Measurements from ENCODE around the gene GULP1. TPM values are rescaled to one million over a fixed set of nuclear protein-coding genes. Genes with fewer than 3 reads are reported as not detected.

The GULP1 gene
- total and polyA plus RNA-seq, 10 of the 15 experiments (the other 5 are each of a cell fraction or from before 2014, with no cell fraction given), result 0.02 to 1.3 (median 0.15) TPM; not detected in 5

DNA sequence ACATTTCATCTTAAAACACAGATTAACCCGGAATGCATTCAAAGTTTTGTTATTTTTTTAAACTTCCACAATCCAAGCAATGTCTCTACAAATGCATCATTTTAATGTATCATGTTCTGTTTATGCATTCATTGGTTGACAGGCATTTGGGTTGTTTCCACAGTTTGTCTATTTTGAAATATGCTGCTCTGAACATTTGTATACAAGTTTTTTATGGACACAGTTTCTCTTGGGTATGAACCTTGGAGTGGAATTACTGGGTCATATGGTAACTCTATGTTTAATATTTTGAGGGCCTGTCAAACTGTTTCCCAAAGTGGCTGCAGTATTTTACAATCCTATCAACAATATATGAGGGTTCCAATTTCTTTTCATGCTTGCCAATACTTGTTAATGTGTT, 57.3 kb downstream of the GULP1 start:
- Histone ChIP-seq H3K9me3 (replicated peaks; ENCODE audit: control insufficient read depth, insufficient read depth, low read length) (no peaks in the 10 kb centered on the region), H3K36me3 (ENCODE audit: control insufficient read depth in 2 of 2, insufficient read depth in 2 of 2, low read length in 1 of 2) (no peaks in the 10 kb centered on the region), H3K79me2 (ENCODE audit: control insufficient read depth, insufficient read depth, low read length) (no peaks in the 10 kb centered on the region), H3K4me3 (no peak overlapping the region), H3K9ac (ENCODE audit: control insufficient read depth, insufficient read depth, low read length) (no peak overlapping the region), H2AFZ (ENCODE audit: control insufficient read depth, low read depth, low read length) (no peak overlapping the region), H4K20me1 (ENCODE audit: control insufficient read depth, insufficient read depth) (no peaks in the 10 kb centered on the region), H3K4me2 (ENCODE audit: control insufficient read depth, insufficient read depth) (no peak overlapping the region), H3K27ac (ENCODE audit: control insufficient read depth, insufficient read depth) (no peak overlapping the region), H3K27me3 (replicated peaks in 1 of 2; ENCODE audit: control insufficient read depth in 2 of 2, insufficient read depth in 2 of 2, low read length in 1 of 2) (no peaks in the 10 kb centered on the region), H3K4me1 (ENCODE audit: control insufficient read depth, insufficient read depth, low read length) (no peaks in the 10 kb centered on the region)
- WGBS (ENCODE audit: insufficient coverage, insufficient replicate concordance, low lambda C conversion rate, missing lambda C conversion rate), result 0% methylated on average over 1 of the region's 1 CpG
- POLR2A ChIA-PET, result no interaction called here
- SMC1A ChIA-PET (ENCODE audit: uncharacterized antibody, unreplicated experiment), result no interaction called here
- FAIRE-seq, result no peak
- no peak for ATAC-seq
- RAD21 ChIA-PET (ENCODE audit: unreplicated experiment), result no interaction called here
- no peak for DNase-seq (ENCODE audit: low read depth, low spot score)
- CTCF ChIA-PET, result interaction anchor here (0.6 kb wide), 1 partner anchor 20 kb away, joined by 4 read pairs; no protein-coding TSS in a partner anchor
- no TSS peak for BruUV-seq (replicated peaks)
- no peak for TF ChIP-seq CEBPB (IDR thresholded peaks at IDR 0.05; ENCODE audit: borderline replicate concordance in 1 of 2, low read depth in 2 of 2, low read length in 2 of 2)
- TF ChIP-seq SUZ12 (IDR thresholded peaks at IDR 0.05; ENCODE audit: unreplicated experiment), result no peak
- TF ChIP-seq CREM (IDR thresholded peaks at IDR 0.05; ENCODE audit: low read depth), result no peak
- TF ChIP-seq SMAD5 (IDR thresholded peaks at IDR 0.05; ENCODE audit: low read depth), result no peak
- no peak for TF ChIP-seq EED (IDR thresholded peaks at IDR 0.05; ENCODE audit: low read depth)
- no peak for TF ChIP-seq PAX5 (IDR thresholded peaks at IDR 0.05; ENCODE audit: borderline replicate concordance, low read depth, low read length)
- TF ChIP-seq KLF5 (IDR thresholded peaks at IDR 0.05; ENCODE audit: partially characterized antibody), result no peak
- TF ChIP-seq, protein P1, sequence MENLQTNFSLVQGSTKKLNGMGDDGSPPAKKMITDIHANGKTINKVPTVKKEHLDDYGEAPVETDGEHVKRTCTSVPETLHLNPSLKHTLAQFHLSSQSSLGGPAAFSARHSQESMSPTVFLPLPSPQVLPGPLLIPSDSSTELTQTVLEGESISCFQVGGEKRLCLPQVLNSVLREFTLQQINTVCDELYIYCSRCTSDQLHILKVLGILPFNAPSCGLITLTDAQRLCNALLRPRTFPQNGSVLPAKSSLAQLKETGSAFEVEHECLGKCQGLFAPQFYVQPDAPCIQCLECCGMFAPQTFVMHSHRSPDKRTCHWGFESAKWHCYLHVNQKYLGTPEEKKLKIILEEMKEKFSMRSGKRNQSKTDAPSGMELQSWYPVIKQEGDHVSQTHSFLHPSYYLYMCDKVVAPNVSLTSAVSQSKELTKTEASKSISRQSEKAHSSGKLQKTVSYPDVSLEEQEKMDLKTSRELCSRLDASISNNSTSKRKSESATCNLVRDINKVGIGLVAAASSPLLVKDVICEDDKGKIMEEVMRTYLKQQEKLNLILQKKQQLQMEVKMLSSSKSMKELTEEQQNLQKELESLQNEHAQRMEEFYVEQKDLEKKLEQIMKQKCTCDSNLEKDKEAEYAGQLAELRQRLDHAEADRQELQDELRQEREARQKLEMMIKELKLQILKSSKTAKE (IDR thresholded peaks at IDR 0.05; ENCODE audit: low read depth, poor library complexity, severe bottlenecking), result no peak
- no peak for TF ChIP-seq EGR1 (IDR thresholded peaks at IDR 0.05; ENCODE audit: borderline replicate concordance in 1 of 2, low read depth in 2 of 2, low read length in 2 of 2)
- no peak for TF ChIP-seq RBBP5 (conservative IDR thresholded peaks at IDR 0.05)
- no peak for TF ChIP-seq STAT1 (conservative IDR thresholded peaks at IDR 0.05)
- intact Hi-C loops (cut with micrococcal nuclease; ENCODE audit: unreplicated experiment), result no loop called here
- in situ Hi-C loops (cut with MboI), result no loop called here
